ENCODE results near the gene PAX8. TPM values are rescaled to one million over a fixed set of nuclear protein-coding genes. Genes with fewer than 3 reads are reported as not detected.

The PAX8 gene
- total RNA-seq, 1 donor from 2014 or later: 56.9 TPM

DNA sequence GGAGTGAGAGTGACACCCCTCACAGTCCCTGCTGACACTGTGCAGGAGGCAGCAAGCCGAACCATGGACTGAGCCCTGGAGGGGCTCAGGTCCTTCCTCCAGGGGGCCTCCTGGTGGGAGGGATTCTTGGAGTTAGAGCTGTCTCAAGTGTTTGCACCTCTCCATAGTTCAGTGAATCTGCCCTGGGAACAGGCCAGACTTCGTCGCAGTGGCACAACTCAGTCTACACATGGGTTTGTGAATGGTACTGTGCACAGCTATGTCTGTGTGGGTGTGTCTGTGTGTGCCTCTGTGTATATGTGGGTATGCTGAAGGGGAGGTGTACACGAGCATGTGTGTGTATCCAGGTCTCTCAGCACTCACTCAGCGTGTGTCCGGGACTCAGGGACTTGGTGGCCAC lies 36.4 kb downstream of the PAX8 start:
- no peak overlapping the region for H3K4me3 Mint-ChIP-seq
- peaks cover 8% of the 10 kb centered on the region for H3K27me3 Mint-ChIP-seq
- no peak for DNase-seq (ENCODE audit: extremely low spot score, unreplicated experiment)
- H3K27ac Mint-ChIP-seq: no peak overlapping the region
- H3K9me3 Mint-ChIP-seq: no peaks in the 10 kb centered on the region
- H3K36me3 Mint-ChIP-seq: peaks cover 5% of the 10 kb centered on the region
- peaks cover 18% of the 10 kb centered on the region for H3K4me1 Mint-ChIP-seq (ENCODE audit: unreplicated experiment)
- TF ChIP-seq, protein P1, sequence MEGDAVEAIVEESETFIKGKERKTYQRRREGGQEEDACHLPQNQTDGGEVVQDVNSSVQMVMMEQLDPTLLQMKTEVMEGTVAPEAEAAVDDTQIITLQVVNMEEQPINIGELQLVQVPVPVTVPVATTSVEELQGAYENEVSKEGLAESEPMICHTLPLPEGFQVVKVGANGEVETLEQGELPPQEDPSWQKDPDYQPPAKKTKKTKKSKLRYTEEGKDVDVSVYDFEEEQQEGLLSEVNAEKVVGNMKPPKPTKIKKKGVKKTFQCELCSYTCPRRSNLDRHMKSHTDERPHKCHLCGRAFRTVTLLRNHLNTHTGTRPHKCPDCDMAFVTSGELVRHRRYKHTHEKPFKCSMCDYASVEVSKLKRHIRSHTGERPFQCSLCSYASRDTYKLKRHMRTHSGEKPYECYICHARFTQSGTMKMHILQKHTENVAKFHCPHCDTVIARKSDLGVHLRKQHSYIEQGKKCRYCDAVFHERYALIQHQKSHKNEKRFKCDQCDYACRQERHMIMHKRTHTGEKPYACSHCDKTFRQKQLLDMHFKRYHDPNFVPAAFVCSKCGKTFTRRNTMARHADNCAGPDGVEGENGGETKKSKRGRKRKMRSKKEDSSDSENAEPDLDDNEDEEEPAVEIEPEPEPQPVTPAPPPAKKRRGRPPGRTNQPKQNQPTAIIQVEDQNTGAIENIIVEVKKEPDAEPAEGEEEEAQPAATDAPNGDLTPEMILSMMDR (conservative IDR thresholded peaks at IDR 0.05): no peak

DNA sequence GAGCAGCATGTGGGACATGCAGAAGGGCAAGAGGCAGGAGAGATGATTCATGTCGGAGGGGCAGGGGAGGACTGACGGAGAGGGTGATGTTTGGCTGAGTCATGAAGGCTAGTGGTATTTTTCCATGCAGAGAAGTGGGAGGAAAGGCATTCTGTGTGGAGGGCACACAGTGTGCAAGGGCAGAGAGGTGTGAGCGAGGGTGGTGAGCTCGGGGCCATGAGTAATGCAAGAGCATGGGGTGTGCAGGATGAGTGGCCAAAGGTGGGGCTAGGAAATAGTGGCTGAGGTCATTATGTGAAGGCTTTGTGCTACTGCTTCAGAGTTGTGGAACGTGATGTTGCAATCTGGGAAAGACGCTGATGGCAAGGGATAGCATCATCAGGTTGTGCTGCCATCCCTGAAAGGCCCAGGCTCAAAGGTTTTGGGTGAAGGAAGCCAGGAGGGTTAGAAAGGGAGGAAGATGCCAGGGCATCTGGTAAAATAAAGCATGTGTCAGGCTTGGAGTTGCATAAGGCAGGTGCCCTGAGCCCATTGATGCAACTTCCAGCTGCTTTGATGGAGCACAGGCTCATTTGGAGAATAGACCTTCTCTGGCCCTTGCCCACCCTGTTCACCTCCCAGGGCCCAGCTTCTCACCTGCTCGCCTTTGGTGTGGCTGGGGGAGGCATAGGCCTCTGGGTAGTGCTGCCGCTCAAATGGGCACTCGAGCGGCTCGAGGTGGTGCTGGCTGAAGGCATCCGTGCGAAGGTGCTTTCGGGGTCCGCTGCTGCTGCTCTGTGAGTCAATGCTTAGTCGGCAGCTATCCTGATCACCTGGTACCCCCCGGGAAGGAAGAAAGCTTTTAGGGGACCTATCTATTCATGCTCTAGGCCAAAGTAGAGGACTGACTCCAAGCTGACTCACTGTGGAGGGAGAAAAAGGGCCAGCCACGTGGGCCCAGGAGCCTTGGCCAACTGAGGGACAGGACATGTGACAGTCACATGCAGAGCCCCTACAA lies 37.5 kb downstream of the PAX8 start:
- peaks cover 5% of the 10 kb centered on the region for H3K36me3 Mint-ChIP-seq
- H3K27me3 Mint-ChIP-seq: peaks cover 8% of the 10 kb centered on the region
- H3K9me3 Mint-ChIP-seq: no peaks in the 10 kb centered on the region
- peak overlapping the region; percentile 87 for H3K27ac Mint-ChIP-seq
- H3K4me1 Mint-ChIP-seq (ENCODE audit: unreplicated experiment): peaks cover 16% of the 10 kb centered on the region
- peak overlapping the region; percentile 20 for H3K4me3 Mint-ChIP-seq
- TF ChIP-seq, protein P1 (conservative IDR thresholded peaks at IDR 0.05): no peak
- DNase-seq (ENCODE audit: extremely low spot score, unreplicated experiment): no peak

DNA sequence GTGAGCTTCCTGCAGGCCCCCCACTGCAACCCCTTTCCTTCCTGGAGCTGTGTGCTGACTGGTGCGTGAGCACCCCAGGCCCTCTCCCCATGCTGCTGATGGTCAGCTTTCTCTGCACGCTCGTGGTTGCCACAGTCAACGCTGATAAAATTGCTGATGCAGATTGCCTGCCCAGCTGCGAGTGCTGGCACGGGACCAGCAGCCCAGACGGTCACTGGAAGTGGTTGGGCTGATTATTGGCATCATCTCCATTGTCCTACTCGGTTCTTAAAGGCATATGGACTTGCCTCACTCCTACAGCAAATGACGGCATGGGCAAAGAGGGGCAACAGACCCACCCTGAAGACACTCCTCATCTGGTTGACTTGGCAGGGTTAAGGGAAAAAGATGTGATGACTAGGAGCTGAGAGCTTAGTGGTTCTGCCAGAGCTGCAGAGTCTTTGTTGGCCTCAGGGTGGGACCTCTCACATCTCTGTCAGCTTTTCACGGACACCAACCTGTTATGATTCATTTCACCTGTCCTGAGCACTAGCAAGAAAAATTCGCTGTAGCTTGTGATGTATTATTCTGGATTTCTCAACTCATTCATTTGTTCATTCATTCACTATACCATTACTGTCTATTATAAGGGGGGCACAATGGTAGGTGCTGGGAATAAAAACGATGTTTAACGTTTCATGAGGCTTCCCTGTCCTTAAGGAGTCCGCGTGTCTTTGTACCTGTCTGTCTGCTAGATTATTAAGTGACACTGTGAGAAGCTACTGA lies 38.4 kb downstream of the PAX8 start:
- H3K36me3 Mint-ChIP-seq: peaks cover 5% of the 10 kb centered on the region
- H3K9me3 Mint-ChIP-seq: no peaks in the 10 kb centered on the region
- peak overlapping the region; percentile 87 for H3K27ac Mint-ChIP-seq
- H3K27me3 Mint-ChIP-seq: peaks cover 8% of the 10 kb centered on the region
- peaks cover 11% of the 10 kb centered on the region for H3K4me1 Mint-ChIP-seq (ENCODE audit: unreplicated experiment)
- TF ChIP-seq, protein P1 (conservative IDR thresholded peaks at IDR 0.05): no peak
- no peak for DNase-seq (ENCODE audit: extremely low spot score, unreplicated experiment)
- H3K4me3 Mint-ChIP-seq: peak overlapping the region; percentile 20

DNA sequence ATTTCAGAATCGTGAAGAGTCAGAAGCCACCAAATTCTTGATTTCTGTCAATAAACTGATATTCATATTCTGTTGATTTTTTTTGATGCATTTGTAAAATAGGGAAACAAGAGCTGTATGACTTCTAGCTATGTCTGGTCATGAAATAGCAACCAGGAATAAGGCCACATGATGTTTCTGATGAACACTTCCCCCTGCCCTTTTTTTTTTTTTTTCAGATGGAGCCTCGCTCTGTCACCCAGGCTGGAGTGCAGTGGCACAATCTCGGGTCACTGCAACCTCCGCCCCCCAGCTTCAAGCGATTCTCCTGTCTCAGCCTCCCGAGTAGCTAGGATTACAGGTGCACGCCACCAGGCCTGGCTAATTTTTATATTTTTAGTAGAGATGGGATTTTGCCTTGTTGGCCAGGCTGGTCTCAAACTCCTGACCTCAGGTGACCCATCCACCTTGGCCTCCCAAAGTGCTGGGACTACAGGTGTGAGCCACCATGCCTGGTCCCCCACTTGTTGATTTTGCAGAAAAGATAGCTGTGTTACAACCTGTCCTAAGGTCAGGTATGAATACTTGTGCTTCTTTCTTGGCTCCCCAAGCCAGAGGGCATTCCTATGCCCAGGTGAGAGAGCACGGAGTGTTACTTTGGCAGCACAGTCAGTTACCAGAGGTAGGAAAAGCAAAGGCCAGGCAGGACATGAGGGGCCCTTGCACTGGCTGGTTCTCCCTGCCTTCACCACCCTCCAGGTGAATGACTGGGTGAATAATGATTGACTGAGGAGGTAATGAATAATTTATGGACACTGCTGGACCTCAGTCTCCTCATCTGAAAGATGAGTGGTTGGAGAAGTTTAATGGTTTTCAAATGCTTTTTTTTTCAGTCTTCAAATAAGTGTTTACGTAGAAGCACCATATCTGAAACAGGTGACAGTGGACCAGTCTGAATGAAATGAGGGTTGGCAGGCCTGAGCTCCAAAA lies 39.6 kb downstream of the PAX8 start:
- H3K9me3 Mint-ChIP-seq: no peaks in the 10 kb centered on the region
- H3K27me3 Mint-ChIP-seq: peaks cover 8% of the 10 kb centered on the region
- peaks cover 10% of the 10 kb centered on the region for H3K4me1 Mint-ChIP-seq (ENCODE audit: unreplicated experiment)

More for the DNA sequence above, 39.6 kb downstream of the PAX8 start:
- no peak overlapping the region for H3K27ac Mint-ChIP-seq
- no peak overlapping the region for H3K4me3 Mint-ChIP-seq
- H3K36me3 Mint-ChIP-seq: peaks cover 5% of the 10 kb centered on the region
- no peak for DNase-seq (ENCODE audit: extremely low spot score, unreplicated experiment)
- TF ChIP-seq, protein P1 (conservative IDR thresholded peaks at IDR 0.05): no peak
